ENCODE data around the gene FCGR1A. TPM values are rescaled to one million over a fixed set of nuclear protein-coding genes. Genes with fewer than 3 reads are reported as not detected.
"Not testable (repeated sequence)": the region's sequence is repeated elsewhere in the genome, so short reads cannot be mapped to it uniquely, and the experiment has no call there.

FCGR1A gene
- total RNA-seq (ENCODE audit: low replicate concordance), result not detected in 2 replicates

- H3K27ac ChIP-seq; H3K4me3 ChIP-seq; H3F3A ChIP-seq (ENCODE audit: low read depth); H3K4me1 ChIP-seq; H3K79me2 ChIP-seq (ENCODE audit: low read depth); H3K4me1 Mint-ChIP-seq; H2AFZ ChIP-seq (replicated peaks); H3K36me3 Mint-ChIP-seq; H3K9me3 ChIP-seq (ENCODE audit: low read depth); H3K27me3 ChIP-seq; H3K9me3 Mint-ChIP-seq; H3K27me3 Mint-ChIP-seq (ENCODE audit: insufficient read depth, low read depth); H3K4me3 Mint-ChIP-seq; H3K9ac ChIP-seq; H3K27ac Mint-ChIP-seq; H3K4me2 ChIP-seq; H3K36me3 ChIP-seq; H4K20me1 ChIP-seq (ENCODE audit: low read depth); DNase-seq (ENCODE audit: low spot score): not testable (repeated sequence)
Observed at GRCh38 chr1:149782600-149782999, at the start of gene FCGR1A. FCGR1A (plus strand) TSS chr1:149782694; CDS start chr1:149782744, 50 bp downstream.

- H3K27me3 Mint-ChIP-seq (ENCODE audit: insufficient read depth, low read depth); H3K4me3 ChIP-seq; H3K79me2 ChIP-seq (ENCODE audit: low read depth); H3K4me1 ChIP-seq; H4K20me1 ChIP-seq (ENCODE audit: low read depth); H3K4me3 Mint-ChIP-seq; H3K9me3 ChIP-seq (ENCODE audit: low read depth); H3K9ac ChIP-seq; H2AFZ ChIP-seq (replicated peaks); H3K27me3 ChIP-seq; H3K4me1 Mint-ChIP-seq; H3F3A ChIP-seq (ENCODE audit: low read depth); DNase-seq (ENCODE audit: low spot score); H3K36me3 ChIP-seq; H3K9me3 Mint-ChIP-seq; H3K27ac Mint-ChIP-seq; H3K4me2 ChIP-seq; H3K36me3 Mint-ChIP-seq; H3K27ac ChIP-seq: not testable (repeated sequence)
Observed at GRCh38 chr1:149732781-149733180, 49.7 kb upstream of the FCGR1A start.

DNA sequence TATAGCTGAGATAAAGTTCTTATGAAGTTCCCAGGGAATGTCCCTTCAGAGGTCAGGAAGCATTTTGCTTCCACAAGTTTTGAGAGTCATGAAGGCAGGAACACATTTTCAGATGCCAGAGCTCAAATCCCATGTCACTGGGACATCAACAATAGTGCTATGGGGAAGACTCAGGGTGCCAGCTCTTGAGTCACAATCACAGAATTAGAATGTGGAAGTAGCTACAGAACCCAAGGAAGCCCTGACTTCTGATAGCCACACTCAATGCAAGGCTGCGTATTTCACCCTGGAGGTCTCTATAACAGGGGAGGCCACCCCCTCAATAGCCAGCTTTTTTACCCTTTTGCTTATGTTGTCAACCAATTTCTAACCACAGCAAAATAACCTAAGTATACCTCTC is 47.8 kb upstream of the FCGR1A start:
- not testable (repeated sequence) for H3K4me2 ChIP-seq; H3K9me3 ChIP-seq (ENCODE audit: low read depth); H3K27ac Mint-ChIP-seq; H3K4me3 ChIP-seq; H3K36me3 Mint-ChIP-seq; H3K36me3 ChIP-seq; H3K9ac ChIP-seq; DNase-seq (ENCODE audit: low spot score); H4K20me1 ChIP-seq (ENCODE audit: low read depth); H3K27ac ChIP-seq; H3F3A ChIP-seq (ENCODE audit: low read depth); H3K27me3 Mint-ChIP-seq (ENCODE audit: insufficient read depth, low read depth); H3K27me3 ChIP-seq; H3K4me3 Mint-ChIP-seq; H3K4me1 ChIP-seq; H3K79me2 ChIP-seq (ENCODE audit: low read depth); H3K9me3 Mint-ChIP-seq; H2AFZ ChIP-seq (replicated peaks); H3K4me1 Mint-ChIP-seq

GRCh38 chr1:149740148-149740581 is 42.3 kb upstream of the FCGR1A start:
- H3F3A ChIP-seq (ENCODE audit: low read depth); H3K4me1 Mint-ChIP-seq; H3K79me2 ChIP-seq (ENCODE audit: low read depth); H3K4me1 ChIP-seq; H3K27me3 Mint-ChIP-seq (ENCODE audit: insufficient read depth, low read depth); H3K9me3 Mint-ChIP-seq; H3K27ac ChIP-seq; H4K20me1 ChIP-seq (ENCODE audit: low read depth); H3K9ac ChIP-seq; H3K27ac Mint-ChIP-seq; H3K9me3 ChIP-seq (ENCODE audit: low read depth); H3K27me3 ChIP-seq; H3K36me3 ChIP-seq; H2AFZ ChIP-seq (replicated peaks); H3K36me3 Mint-ChIP-seq: not testable (repeated sequence)
- peak; percentile 35 for DNase-seq (ENCODE audit: low spot score)
- Histone ChIP-seq H3K4me3 (peak overlapping the region; percentile 45), H3K4me2 (peak overlapping the region; percentile 55)
- peak overlapping the region; percentile 69 for H3K4me3 Mint-ChIP-seq

DNA sequence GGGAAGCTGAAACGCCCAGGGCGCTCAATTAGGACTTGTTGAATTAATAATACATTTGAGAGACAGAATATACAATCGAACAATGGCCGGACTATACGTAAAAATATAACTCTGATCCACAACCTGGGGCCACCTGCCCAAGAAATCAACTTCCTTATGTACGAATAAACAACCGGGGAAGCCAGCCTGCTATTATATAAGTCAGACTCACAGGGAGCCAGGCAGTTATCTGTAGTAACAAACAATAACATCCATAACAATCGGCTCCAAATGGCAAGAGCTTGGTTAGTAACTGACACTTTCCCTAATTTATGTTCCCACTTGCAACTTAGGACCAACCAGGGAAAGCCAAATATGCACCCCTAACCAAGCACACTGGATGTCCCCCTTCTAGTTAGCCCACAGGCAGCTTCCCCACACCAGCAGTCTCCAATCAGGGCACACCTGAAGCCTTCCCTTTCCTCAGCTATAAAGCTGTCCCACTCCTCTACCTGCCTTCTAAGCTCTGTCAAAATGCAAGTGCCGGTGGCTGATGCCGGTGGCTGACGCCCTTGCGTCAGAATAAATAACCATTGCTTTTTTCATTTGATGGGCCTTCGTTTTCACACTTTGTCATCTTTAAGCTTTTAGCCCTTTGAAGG is 41.8 kb upstream of the FCGR1A start:
- not testable (repeated sequence) for H3K27me3 Mint-ChIP-seq (ENCODE audit: insufficient read depth, low read depth); DNase-seq (ENCODE audit: low spot score); H3K27me3 ChIP-seq; H3K36me3 Mint-ChIP-seq; H3K4me1 Mint-ChIP-seq; H2AFZ ChIP-seq (replicated peaks); H3K9me3 Mint-ChIP-seq; H3K4me1 ChIP-seq; H4K20me1 ChIP-seq (ENCODE audit: low read depth); H3F3A ChIP-seq (ENCODE audit: low read depth); H3K27ac ChIP-seq; H3K9ac ChIP-seq; H3K27ac Mint-ChIP-seq; H3K79me2 ChIP-seq (ENCODE audit: low read depth); H3K9me3 ChIP-seq (ENCODE audit: low read depth); H3K36me3 ChIP-seq
- Histone ChIP-seq H3K4me3 (peak overlapping the region; percentile 45), H3K4me2 (peak overlapping the region; percentile 55)
- H3K4me3 Mint-ChIP-seq, result peak overlapping the region; percentile 69

- not testable (repeated sequence) for H3K36me3 ChIP-seq; H4K20me1 ChIP-seq (ENCODE audit: low read depth); H3K27ac ChIP-seq
Observed at GRCh38 chr1:149741914-149742313, 40.6 kb upstream of the FCGR1A start.

More at GRCh38 chr1:149741914-149742313, 40.6 kb upstream of the FCGR1A start:
- not testable (repeated sequence) for H3K27ac Mint-ChIP-seq; H3K4me1 ChIP-seq; H3K9me3 ChIP-seq (ENCODE audit: low read depth); H2AFZ ChIP-seq (replicated peaks); H3F3A ChIP-seq (ENCODE audit: low read depth); H3K4me1 Mint-ChIP-seq; H3K9me3 Mint-ChIP-seq; H3K9ac ChIP-seq; DNase-seq (ENCODE audit: low spot score); H3K36me3 Mint-ChIP-seq; H3K4me3 Mint-ChIP-seq; H3K4me2 ChIP-seq; H3K79me2 ChIP-seq (ENCODE audit: low read depth); H3K27me3 Mint-ChIP-seq (ENCODE audit: insufficient read depth, low read depth); H3K4me3 ChIP-seq
- peaks cover 18% of the 10 kb centered on the region for H3K27me3 ChIP-seq
